Measurements from ENCODE around the gene NTRK3. TPM values are rescaled to one million over a fixed set of nuclear protein-coding genes. Genes with fewer than 3 reads are reported as not detected.

The NTRK3 gene
- total and polyA plus RNA-seq, 2 of the 13 experiments (the other 11 are each of a cell fraction or from before 2014, with no cell fraction given), result not detected

DNA sequence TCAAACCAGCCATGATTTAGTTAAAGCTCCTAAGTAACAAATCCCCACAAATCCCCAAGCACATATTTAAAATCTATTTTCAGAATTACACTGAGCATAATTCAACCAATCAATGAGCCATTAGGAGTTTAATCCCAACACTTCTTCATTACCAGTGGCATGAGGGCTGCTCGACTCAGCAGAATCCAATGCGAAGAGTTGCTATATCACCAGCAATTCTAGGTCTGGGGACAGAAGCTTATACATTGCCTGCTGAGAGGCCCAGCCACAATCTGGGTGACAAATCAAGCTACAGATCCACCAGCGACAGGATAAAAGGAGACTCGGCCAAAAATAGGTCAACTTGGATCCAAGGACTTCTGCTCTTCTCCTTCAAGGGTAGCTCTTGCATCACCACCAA is 238.8 kb downstream of the NTRK3 start:
- H3K36me3 ChIP-seq (replicated peaks in 1 of 2; ENCODE audit: control insufficient read depth in 1 of 2, insufficient read depth in 2 of 2, low read length in 2 of 2), result no peaks in the 10 kb centered on the region
- no peak overlapping the region for H3K4me3 ChIP-seq (replicated peaks in 1 of 3; ENCODE audit: insufficient read depth in 1 of 3, low read depth in 2 of 3, low read length in 3 of 3)
- no peaks in the 10 kb centered on the region for H3K27me3 ChIP-seq (ENCODE audit: control insufficient read depth in 1 of 2, insufficient read depth in 2 of 2, low read length in 2 of 2)
- intact Hi-C loops (cut with micrococcal nuclease; ENCODE audit: unreplicated experiment) (no loop called here), in situ Hi-C loops (cut with HindIII; ENCODE audit: extremely low pct_ligation_motif_present, low pct_unique_long_range_greater_than_20kb) (no loop called here)
- no TSS peak for BruUV-seq (replicated peaks)
- no peaks in the 10 kb centered on the region for H3K4me1 ChIP-seq (ENCODE audit: insufficient read depth, low read length)
- ChIA-PET POLR2A (no interaction called here), CTCF (ENCODE audit: low intra/inter-chr PET ratio, low total read pairs) (no interaction called here)
- H4K20me1 ChIP-seq (ENCODE audit: insufficient read depth, low read length), result no peaks in the 10 kb centered on the region
- FAIRE-seq (no peak), DNase-seq (ENCODE audit: low spot score) (no peak), ATAC-seq (no peak)
- H3K27ac ChIP-seq (ENCODE audit: extremely low read length, insufficient read depth, low read length), result no peak overlapping the region
- WGBS (ENCODE audit: low lambda C conversion rate), result 0% methylated on average over 1 of the region's 4 CpGs
- H3K79me2 ChIP-seq (ENCODE audit: insufficient read depth, low read length), result no peaks in the 10 kb centered on the region
- H3K9ac ChIP-seq (ENCODE audit: insufficient read depth, low read depth, low read length), result no peak overlapping the region
- H3K9me3 ChIP-seq (ENCODE audit: low read length), result no peaks in the 10 kb centered on the region
- no peak overlapping the region for H3K4me2 ChIP-seq (ENCODE audit: low read depth, low read length)
- no peak overlapping the region for H2AFZ ChIP-seq (ENCODE audit: low read length)
- TF ChIP-seq CCDC6 (CRISPR knock-in tag; IDR thresholded peaks at IDR 0.05), result no peak
- TF ChIP-seq MED1 (CRISPR knock-in tag; IDR thresholded peaks at IDR 0.05), result no peak
- TF ChIP-seq RNF219 (CRISPR knock-in tag; IDR thresholded peaks at IDR 0.05), result no peak
- TF ChIP-seq JDP2 (CRISPR knock-in tag; IDR thresholded peaks at IDR 0.05; ENCODE audit: borderline replicate concordance), result no peak
- TF ChIP-seq GATAD2A (CRISPR knock-in tag; IDR thresholded peaks at IDR 0.05), result no peak
- no peak for TF ChIP-seq ZNF367 (CRISPR knock-in tag; IDR thresholded peaks at IDR 0.05; ENCODE audit: borderline replicate concordance)
- TF ChIP-seq, protein P1, sequence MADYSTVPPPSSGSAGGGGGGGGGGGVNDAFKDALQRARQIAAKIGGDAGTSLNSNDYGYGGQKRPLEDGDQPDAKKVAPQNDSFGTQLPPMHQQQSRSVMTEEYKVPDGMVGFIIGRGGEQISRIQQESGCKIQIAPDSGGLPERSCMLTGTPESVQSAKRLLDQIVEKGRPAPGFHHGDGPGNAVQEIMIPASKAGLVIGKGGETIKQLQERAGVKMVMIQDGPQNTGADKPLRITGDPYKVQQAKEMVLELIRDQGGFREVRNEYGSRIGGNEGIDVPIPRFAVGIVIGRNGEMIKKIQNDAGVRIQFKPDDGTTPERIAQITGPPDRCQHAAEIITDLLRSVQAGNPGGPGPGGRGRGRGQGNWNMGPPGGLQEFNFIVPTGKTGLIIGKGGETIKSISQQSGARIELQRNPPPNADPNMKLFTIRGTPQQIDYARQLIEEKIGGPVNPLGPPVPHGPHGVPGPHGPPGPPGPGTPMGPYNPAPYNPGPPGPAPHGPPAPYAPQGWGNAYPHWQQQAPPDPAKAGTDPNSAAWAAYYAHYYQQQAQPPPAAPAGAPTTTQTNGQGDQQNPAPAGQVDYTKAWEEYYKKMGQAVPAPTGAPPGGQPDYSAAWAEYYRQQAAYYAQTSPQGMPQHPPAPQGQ (CRISPR knock-in tag; IDR thresholded peaks at IDR 0.05; ENCODE audit: borderline replicate concordance), result no peak
- TF ChIP-seq SNAPC4 (CRISPR knock-in tag; IDR thresholded peaks at IDR 0.05), result no peak
- TF ChIP-seq, protein P2, sequence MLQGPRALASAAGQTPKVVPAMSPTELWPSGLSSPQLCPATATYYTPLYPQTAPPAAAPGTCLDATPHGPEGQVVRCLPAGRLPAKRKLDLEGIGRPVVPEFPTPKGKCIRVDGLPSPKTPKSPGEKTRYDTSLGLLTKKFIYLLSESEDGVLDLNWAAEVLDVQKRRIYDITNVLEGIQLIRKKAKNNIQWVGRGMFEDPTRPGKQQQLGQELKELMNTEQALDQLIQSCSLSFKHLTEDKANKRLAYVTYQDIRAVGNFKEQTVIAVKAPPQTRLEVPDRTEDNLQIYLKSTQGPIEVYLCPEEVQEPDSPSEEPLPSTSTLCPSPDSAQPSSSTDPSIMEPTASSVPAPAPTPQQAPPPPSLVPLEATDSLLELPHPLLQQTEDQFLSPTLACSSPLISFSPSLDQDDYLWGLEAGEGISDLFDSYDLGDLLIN (CRISPR knock-in tag; IDR thresholded peaks at IDR 0.05; ENCODE audit: borderline replicate concordance), result no peak
- no peak for TF ChIP-seq ZNF550 (CRISPR knock-in tag; IDR thresholded peaks at IDR 0.05; ENCODE audit: borderline replicate concordance)
- TF ChIP-seq FOXC1 (CRISPR knock-in tag; IDR thresholded peaks at IDR 0.05; ENCODE audit: borderline replicate concordance), result no peak
- no peak for TF ChIP-seq ZBTB3 (CRISPR knock-in tag; IDR thresholded peaks at IDR 0.05; ENCODE audit: borderline replicate concordance, low read depth)
- no peak for TF ChIP-seq TOPORS (CRISPR knock-in tag; IDR thresholded peaks at IDR 0.05)
